Activated CD4-positive, CD25-positive, alpha-beta regulatory T cell treated with anti-CD3 and anti-CD28 coated beads, Interleukin-2, amount 50 U/mL, for 24 hours (primary cell): ENCODE data around the gene ALOX5AP.

ENCODE experiments used
- ATAC-seq, 2 donors: fragments of 150-1000 bp; cut with Tn5 transposase; one replicate each; pipeline ENCODE4 v1.10.0; 2021; ENCODE audit warnings: mild to moderate bottlenecking in 1 of 2, moderate library complexity in 1 of 2

ALOX5AP gene

DNA sequence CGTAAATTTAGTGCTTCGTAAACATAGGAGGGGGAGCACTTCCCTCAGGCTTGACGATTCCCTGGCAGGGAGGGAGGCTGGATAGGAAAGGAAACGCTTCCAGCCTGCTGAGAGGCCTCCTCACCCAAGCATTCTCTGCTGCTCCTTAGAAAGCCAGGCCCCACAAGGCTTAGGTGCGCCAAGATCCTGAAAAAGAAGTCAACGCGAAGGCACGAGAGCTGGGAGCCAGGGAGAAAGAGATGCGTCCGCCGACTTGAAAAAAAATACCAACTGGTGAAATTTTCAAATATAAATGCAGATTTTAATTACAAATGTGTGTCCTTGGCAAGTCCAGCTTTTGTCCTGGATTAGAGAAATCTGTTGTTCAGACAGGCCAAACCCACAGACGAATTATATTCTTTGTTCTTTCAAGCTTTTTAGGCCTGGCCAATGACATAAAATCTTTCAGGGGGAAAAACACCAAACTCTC, 64.0 kb downstream of the ALOX5AP start:
- no peak for ATAC-seq

DNA sequence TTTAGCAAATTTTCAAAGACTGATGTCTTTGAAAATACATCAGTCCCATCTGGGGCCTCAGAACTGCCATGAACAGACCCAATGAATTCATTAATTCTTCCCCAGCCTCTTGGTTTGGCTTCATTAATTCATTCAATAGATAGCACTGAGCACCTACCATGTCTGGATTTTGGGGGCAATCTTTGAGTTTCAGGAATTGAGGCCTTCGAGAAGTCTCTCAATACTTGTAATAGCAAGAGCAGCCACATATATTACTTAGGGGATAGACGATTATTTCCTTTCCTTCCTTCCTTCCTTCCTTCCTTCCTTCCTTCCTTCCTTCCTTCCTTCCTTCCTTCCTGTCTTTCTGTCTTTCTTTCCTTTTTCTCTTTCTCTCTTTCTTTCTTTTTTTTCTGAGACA, 64.8 kb downstream of the ALOX5AP start:
- ATAC-seq: no peak

- ATAC-seq: no peak
These were observed 67.2 kb downstream of the ALOX5AP start for GRCh38 chr13:30802501-30802900.

- ATAC-seq: peak; percentile 96 to 97
These were observed 67.7 kb downstream of the ALOX5AP start for GRCh38 chr13:30802953-30803478.

GRCh38 chr13:30803749-30804148, 68.4 kb downstream of the ALOX5AP start:
- ATAC-seq: no peak

GRCh38 chr13:30804474-30804873, 69.1 kb downstream of the ALOX5AP start:
- ATAC-seq: no peak

- ATAC-seq: no peak
These were observed 69.8 kb downstream of the ALOX5AP start for GRCh38 chr13:30805132-30805537.

- no peak for ATAC-seq
These were observed 70.3 kb downstream of the ALOX5AP start for GRCh38 chr13:30805603-30806011.

GRCh38 chr13:30806784-30807183, 71.4 kb downstream of the ALOX5AP start:
- no peak for ATAC-seq

DNA sequence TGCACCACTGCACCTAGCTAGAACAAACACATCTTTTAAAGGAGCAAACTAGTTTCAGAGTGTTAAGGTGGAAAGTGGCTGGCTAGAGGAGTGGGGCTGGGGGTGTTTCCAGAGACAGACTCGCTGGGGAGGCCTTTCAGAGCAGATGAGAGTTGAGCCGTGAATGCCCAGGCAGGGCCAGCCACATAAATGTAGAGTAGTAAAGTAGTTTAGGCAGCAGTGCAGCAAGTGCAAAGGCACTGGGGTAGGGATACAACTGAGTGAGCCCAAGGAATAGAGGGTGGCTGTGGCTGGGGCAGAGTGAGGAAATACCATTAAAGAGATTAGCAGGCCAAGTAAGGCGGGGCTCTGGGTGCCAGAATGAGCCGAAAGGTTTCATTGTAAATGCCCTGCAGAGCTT, 72.0 kb downstream of the ALOX5AP start:
- ATAC-seq: no peak

- no peak for ATAC-seq
These were observed 73.3 kb downstream of the ALOX5AP start for GRCh38 chr13:30808600-30808999.

- ATAC-seq: no peak
These were observed 74.4 kb downstream of the ALOX5AP start for GRCh38 chr13:30809787-30810186.

DNA sequence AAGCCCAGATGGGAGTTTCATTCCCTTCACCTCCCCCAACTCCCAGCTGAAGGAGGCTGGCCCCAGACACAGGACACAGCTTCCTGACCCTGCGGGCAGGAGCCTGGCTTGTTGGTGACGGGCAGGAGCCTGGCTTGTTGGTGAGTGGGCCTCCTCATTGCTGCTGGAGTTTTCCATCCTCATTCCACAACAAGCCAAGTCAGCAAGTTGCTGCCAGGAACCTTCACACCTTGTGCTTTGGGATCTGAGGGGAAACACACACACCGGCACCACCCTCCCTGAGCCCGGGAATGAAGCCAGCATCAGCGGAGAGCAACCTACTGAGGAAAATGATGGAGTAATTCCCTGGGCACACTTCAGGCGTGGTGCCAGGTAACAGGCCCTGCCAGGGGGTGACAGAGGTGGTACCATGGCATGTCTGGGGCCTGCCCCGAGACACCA, 74.9 kb downstream of the ALOX5AP start:
- ATAC-seq: no peak

GRCh38 chr13:30810801-30811200, 75.5 kb downstream of the ALOX5AP start:
- no peak for ATAC-seq
